DOHH2 (cell line): ENCODE data around the gene MAP1LC3B2.

Source experiments
- CTCF ChIP-seq: fragments of 200-600 bp; sonication (generic); IDR thresholded peaks from one replicate; pipeline ENCODE4 v1.5.1; 2014; ENCODE audit warnings: antibody characterized with exemption, mild to moderate bottlenecking, low read depth, low read length; ENCODE audit not compliant: poor library complexity, severe bottlenecking
- EZH2phosphoT487 ChIP-seq: fragments of 200-600 bp; sonication (generic); IDR thresholded peaks from 2 replicates; pipeline ENCODE4 v1.6.1; 2017; ENCODE audit warnings: borderline replicate concordance, mild to moderate bottlenecking, antibody characterized with exemption, low read length, moderate library complexity, mixed read lengths

- TF ChIP-seq CTCF, result no peak
- no peak for TF ChIP-seq EZH2phosphoT487
Observed at GRCh38 chr12:116551151-116551550, 8.0 kb upstream of the MAP1LC3B2 start.
